Fibroblast of lung (primary cell): ENCODE results near the gene GATA5.

Experiments used
- CTCF ChIP-seq, 2 donors: IDR thresholded peaks in 1 of 2; conservative IDR thresholded peaks in 1 of 2; 1 replicate in 1 of 2; 2 replicates in 1 of 2; pipeline ENCODE4 v1.5.1; 2011 to 2012; ENCODE audit warnings: low read length in 2 of 2, control low read depth in 1 of 2, inconsistent platforms in 1 of 2, low read depth in 1 of 2, mild to moderate bottlenecking in 1 of 2
- EZH2 ChIP-seq: IDR thresholded peaks from 2 replicates; pipeline ENCODE4 v1.5.1; 2012; ENCODE audit warnings: low read length, control low read depth, mild to moderate bottlenecking; ENCODE audit errors: missing control alignments

GRCh38 chr20:62451156-62451767, 24.5 kb downstream of the GATA5 start:
- TF ChIP-seq EZH2 (no peak), CTCF (conservative IDR thresholded peaks at IDR 0.05 in 1 of 2, IDR thresholded peaks at IDR 0.05 in 1 of 2; ENCODE audit: low read depth in 1 of 2, low read length in 2 of 2) (no peak)
